BJ (cell line): ENCODE measurements around the gene FUT3. TPM values are rescaled to one million over a fixed set of nuclear protein-coding genes. Genes with fewer than 3 reads are reported as not detected.

Experiments
- CTCF ChIA-PET: fragments of 350-600 bp; formaldehyde crosslinking; extraction: SDS; loops from one replicate; lab custom pipeline; 2021; ENCODE audit warnings: antibody characterized with exemption, inconsistent platforms; lab: Yijun Ruan, JAX
- POLR2A ChIA-PET: fragments of 300-600 bp; sonication (Branson Sonifier 250); formaldehyde crosslinking; extraction: SDS; loops from one replicate; lab custom pipeline; 2021; ENCODE audit warnings: antibody characterized with exemption; lab: Charles Lee
- DNase-seq: peaks from one replicate; pipeline ENCODE4 v3.0.0-alpha.2; 2011; ENCODE audit warnings: low read depth
- H3K27me3 ChIP-seq: 2 replicates; pipeline ENCODE4 v1.6.0; 2011; ENCODE audit warnings: low read length; ENCODE audit not compliant: control insufficient read depth, insufficient read depth
- H3K36me3 ChIP-seq: 2 replicates; pipeline ENCODE4 v1.5.1; 2011; ENCODE audit warnings: low read length; ENCODE audit not compliant: control insufficient read depth, insufficient read depth
- H3K4me3 ChIP-seq: 2 replicates; pipeline ENCODE4 v1.5.1; 2011; ENCODE audit warnings: low read depth, mild to moderate bottlenecking, control low read depth, low read length
- CTCF ChIP-seq: IDR thresholded peaks from 2 replicates; pipeline ENCODE4 v1.5.1; 2011; ENCODE audit warnings: low read depth, mild to moderate bottlenecking, control low read depth, inconsistent platforms, low read length, moderate library complexity; ENCODE audit not compliant: insufficient read depth
- polyA plus RNA-seq: library from polyadenylated mRNA; depleted of rRNA; stranded (reverse); fragments of >200 nt; gene quantifications from 2 replicates; pipeline ENCODE4 v1.2.3, GENCODE V29; 2011

FUT3 gene
- polyA plus RNA-seq, 1 experiment = not detected

- no peak for DNase-seq
- POLR2A ChIA-PET = interaction anchor here (0.6 kb wide), 1 partner anchor 114 kb away, joined by 3 read pairs; no protein-coding TSS in a partner anchor
- peaks cover 9% of the 10 kb centered on the region for H3K27me3 ChIP-seq
- peak; percentile 95 for TF ChIP-seq CTCF
- no peaks in the 10 kb centered on the region for H3K36me3 ChIP-seq
- CTCF ChIA-PET = interaction anchor here (0.6 to 2.8 kb wide), 46 partner anchors 8 to 318 kb away, joined by 3 to 80 read pairs (median 5); partner anchors contain the start of genes DUS3L, FUT3, NDUFA11 and RANBP3
- H3K4me3 ChIP-seq = peak overlapping the region; percentile 10; the same call in 1 of the 2 replicates
Observed at GRCh38 chr19:5803752-5804515, 47.3 kb downstream of the FUT3 start.

GRCh38 chr19:5803441-5803751, 47.9 kb downstream of the FUT3 start:
- H3K36me3 ChIP-seq = no peaks in the 10 kb centered on the region
- CTCF ChIA-PET = interaction anchor here (0.6 to 2.8 kb wide), 39 partner anchors 9 to 245 kb away, joined by 3 to 80 read pairs (median 6); partner anchors contain the start of genes DUS3L, FUT3, NDUFA11 and RANBP3
- TF ChIP-seq CTCF = no peak
- H3K27me3 ChIP-seq = peaks cover 9% of the 10 kb centered on the region
- no peak for DNase-seq
- peak overlapping the region; percentile 10; the same call in 1 of the 2 replicates for H3K4me3 ChIP-seq
- POLR2A ChIA-PET = no interaction called here

GRCh38 chr19:5801796-5802619, 49.2 kb downstream of the FUT3 start:
- TF ChIP-seq CTCF = no peak
- Histone ChIP-seq H3K36me3 (no peaks in the 10 kb centered on the region), H3K27me3 (peaks cover 9% of the 10 kb centered on the region), H3K4me3 (no peak overlapping the region)
- DNase-seq = no peak
- CTCF ChIA-PET = interaction anchor here (0.9 to 2.8 kb wide), 4 partner anchors 9 to 100 kb away, joined by 3 to 57 read pairs (median 4); partner anchors contain the start of gene DUS3L
- POLR2A ChIA-PET = no interaction called here

- ChIA-PET CTCF (interaction anchor here (1.1 to 1.5 kb wide), 3 partner anchors 7 to 187 kb away, joined by 3 to 4 read pairs (median 3); no protein-coding TSS in a partner anchor), POLR2A (no interaction called here)
- Histone ChIP-seq H3K27me3 (peaks cover 8% of the 10 kb centered on the region), H3K4me3 (no peak overlapping the region), H3K36me3 (no peaks in the 10 kb centered on the region)
- TF ChIP-seq CTCF = no peak
- DNase-seq = no peak
Observed at GRCh38 chr19:5800361-5801270, 50.6 kb downstream of the FUT3 start.
